SU-DHL-6 (cell line): ENCODE measurements around the gene TMEM132A.

Source experiments
- CTCF ChIP-seq: fragments of 200-600 bp; sonication (generic); IDR thresholded peaks from one replicate; pipeline ENCODE4 v1.5.1; 2017; ENCODE audit warnings: antibody characterized with exemption, mild to moderate bottlenecking, low read length, moderate library complexity; ENCODE audit not compliant: insufficient read depth, poor library complexity, severe bottlenecking
- EZH2phosphoT487 ChIP-seq: fragments of 200-600 bp; sonication (generic), shearing (Covaris generic); conservative IDR thresholded peaks from 2 replicates; pipeline ENCODE4 v1.6.1; 2018; ENCODE audit warnings: mild to moderate bottlenecking, antibody characterized with exemption, low read length, moderate library complexity, mixed read lengths

DNA sequence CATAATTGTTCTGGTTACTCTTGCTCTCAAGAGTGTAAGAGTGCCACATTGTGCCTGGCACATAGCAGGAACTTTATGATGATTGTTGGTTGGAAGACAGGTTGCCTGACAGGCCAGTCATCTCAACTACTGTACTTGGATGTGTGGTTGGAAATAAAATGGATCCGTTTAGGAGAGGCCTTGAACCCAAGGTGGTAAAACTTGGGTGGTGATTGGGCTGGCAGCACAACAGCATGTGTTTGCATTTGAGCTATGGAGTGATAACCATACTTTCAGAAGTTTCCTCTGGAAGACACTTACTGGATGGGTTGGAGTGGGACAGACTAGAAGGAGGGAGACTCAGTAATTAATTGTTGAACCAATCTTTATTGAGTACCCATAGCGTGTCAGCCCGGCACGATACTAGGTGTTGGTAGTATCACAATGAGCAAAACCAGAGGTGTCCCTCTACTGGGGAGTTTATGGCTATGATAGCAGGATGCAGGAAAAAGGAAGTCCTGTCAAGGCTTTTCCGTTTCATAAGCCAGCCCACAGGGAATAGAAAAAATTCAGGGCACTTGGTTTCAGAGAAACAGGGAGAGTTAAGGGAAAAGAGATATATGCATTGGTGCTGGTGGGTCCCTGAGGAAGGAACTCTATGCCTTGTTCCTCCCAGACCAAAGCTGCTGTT is 13.4 kb upstream of the TMEM132A start:
- no peak for TF ChIP-seq CTCF
- TF ChIP-seq EZH2phosphoT487, result no peak
